ENCODE measurements around the gene PLPP3.

Gene PLPP3

GRCh38 chr1:56547977-56548376, 31.4 kb downstream of the PLPP3 start:
- no peak for DNase-seq (ENCODE audit: low spot score)

- DNase-seq (ENCODE audit: low spot score), result no peak
Observed at GRCh38 chr1:56547473-56547872, 31.9 kb downstream of the PLPP3 start.

DNA sequence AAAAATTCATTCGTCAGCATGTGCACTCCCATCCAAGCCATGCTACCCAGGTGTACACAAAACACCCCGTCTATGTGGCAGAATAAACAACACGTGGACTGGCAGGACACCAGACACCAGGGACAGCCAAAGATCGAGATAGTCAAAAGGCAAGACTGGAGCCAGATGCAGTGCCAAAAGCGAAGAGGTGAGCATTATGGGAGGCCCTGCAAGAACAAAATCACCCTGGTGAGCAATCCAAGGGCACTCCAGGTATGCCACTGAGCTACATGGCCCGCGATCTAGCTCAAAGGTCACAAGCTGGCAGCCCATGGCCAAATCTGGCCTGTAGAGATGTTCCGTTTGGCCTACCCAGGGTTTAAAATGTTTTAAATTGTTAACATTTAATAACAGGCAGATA, 33.7 kb downstream of the PLPP3 start:
- DNase-seq (ENCODE audit: low spot score), result no peak

DNA sequence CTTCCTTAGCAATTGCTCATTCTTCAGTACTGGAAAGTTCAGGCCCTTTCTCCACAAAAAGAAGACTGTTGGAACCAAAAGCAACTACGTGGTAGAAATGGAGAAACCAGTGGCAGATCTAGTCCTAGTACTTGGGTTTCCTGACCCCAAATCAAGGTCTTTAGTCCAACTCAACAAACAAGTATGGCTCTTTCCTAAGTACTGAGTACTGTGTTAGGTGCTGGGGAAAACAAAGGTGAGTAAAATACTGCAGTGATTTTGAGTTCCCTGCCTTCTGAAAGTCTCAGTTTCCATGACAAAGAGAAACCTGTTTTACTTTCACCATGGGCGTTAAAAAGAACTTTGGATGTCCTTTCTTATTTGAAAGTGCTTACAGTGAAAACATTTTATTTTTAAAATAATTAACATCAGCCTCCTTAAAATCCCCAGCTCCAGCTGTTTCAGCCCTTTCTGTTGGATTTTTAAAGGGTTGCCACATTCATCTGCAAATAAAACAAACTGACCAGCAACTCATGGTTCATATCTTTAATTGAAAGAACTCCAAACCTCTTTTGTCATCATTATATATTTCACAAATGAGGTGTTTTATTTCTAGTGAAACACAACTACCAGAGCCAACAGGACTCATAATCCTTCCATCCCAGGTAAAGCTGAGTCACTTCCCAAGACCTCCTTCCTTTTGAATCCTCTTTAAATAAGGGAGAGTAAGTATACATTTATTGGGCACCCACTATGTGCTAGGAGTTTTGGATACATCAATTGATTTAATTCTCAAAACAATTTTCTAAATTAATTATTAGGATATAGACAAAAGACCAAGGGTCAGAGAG, 35.4 kb downstream of the PLPP3 start:
- no peak for DNase-seq (ENCODE audit: low spot score)

- DNase-seq (ENCODE audit: low spot score), result no peak
Observed at GRCh38 chr1:56542651-56543050, 36.7 kb downstream of the PLPP3 start.

DNA sequence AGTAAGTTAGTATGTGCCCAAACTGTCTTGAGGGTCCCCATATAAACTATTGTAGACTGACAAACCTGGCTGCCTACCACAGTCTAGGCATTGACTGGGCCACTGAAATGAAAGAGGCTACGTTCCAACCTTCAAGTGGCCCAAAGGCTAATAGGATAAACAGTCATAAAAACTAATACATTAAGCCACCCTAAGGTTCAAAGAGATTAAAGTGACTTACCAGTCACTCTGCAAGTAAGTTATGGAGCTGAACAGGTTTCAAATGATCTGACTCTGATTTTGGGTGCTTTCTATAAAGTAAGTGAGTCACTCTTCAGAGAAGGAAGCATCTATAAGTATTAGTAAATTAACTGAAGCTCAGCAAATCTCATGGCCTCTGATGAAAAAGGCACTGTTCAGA, 38.0 kb downstream of the PLPP3 start:
- DNase-seq (ENCODE audit: low spot score), result no peak

- DNase-seq (ENCODE audit: low spot score), result no peak
Observed at GRCh38 chr1:56540467-56540866, 38.9 kb downstream of the PLPP3 start.

GRCh38 chr1:56539520-56539931, 39.8 kb downstream of the PLPP3 start:
- DNase-seq (ENCODE audit: low spot score), result no peak

GRCh38 chr1:56538532-56538931, 40.8 kb downstream of the PLPP3 start:
- DNase-seq (ENCODE audit: low spot score), result no peak

- no peak for DNase-seq (ENCODE audit: low spot score)
Observed at GRCh38 chr1:56537660-56538059, 41.7 kb downstream of the PLPP3 start.

- no peak for DNase-seq (ENCODE audit: low spot score)
Observed at GRCh38 chr1:56535939-56536338, 43.4 kb downstream of the PLPP3 start.

- no peak for DNase-seq (ENCODE audit: low spot score)
Observed at GRCh38 chr1:56535362-56535761, 44.0 kb downstream of the PLPP3 start.

DNA sequence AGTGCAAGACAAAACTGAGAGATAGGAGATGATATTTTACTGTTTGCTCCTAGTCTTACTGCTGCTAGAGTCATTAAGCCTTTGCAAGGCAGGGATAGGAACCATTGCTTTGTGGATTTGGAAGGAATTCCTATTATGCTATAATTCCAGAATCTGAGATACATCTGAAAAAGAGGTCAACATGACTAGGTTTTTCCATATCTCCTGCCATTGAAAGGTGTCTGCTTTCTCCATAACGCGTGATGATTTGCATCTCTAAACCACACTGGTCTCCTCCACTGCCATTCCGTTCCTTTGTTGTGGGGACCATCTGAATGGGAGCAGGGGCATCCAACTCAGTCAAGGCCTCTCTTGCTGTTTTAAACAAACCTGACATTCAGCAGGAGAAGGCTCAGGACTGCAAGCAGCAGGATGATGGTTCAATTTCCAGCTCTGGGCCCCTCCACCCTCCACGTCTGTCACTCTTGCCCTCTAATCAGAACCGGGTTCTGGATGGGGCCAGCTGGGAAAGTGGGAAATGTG, 45.2 kb downstream of the PLPP3 start:
- DNase-seq (ENCODE audit: low spot score), result no peak

DNA sequence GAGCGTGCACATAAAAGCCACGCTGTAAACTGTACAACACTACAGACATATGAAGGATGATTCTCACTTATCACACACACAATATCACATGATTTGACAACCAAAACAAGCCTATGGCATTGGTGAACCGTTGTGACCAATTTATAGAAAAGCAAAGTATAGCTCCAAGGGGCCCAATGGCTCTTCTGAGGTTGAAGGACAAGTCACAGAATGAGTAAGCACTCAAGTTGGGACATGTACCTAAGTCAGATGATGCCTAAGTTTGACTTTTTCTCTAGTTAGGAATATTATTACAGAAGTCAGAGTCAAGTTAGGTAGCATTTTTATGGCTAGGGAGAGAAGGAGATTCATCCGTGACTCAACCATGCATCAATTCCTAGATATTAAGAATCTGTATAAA, 45.7 kb downstream of the PLPP3 start:
- no peak for DNase-seq (ENCODE audit: low spot score)

DNA sequence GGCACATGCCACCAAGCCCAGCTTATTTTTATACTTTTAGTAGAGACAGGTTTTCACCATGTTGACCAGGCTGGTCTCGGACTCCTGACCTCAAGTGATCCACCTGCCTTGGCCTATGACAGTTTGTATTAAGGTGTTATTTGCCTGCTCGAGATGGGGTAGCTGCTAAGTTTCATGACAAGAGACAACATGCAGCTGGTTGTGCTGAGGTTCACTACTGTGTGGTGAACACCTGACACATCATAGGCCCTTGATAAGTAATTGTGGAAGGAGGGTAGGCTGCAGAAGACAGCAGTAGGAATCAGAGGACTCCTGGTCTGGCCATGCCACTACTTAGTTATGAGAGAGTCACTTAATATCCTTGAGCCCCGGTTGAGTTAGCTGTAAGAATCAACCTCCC, 46.2 kb downstream of the PLPP3 start:
- DNase-seq (ENCODE audit: low spot score), result no peak

- no peak for DNase-seq (ENCODE audit: low spot score)
Observed at GRCh38 chr1:56532350-56532683, 47.0 kb downstream of the PLPP3 start.

- DNase-seq (ENCODE audit: low spot score), result no peak
Observed at GRCh38 chr1:56531624-56532349, 47.6 kb downstream of the PLPP3 start.

GRCh38 chr1:56529801-56530200, 49.6 kb downstream of the PLPP3 start:
- DNase-seq (ENCODE audit: low spot score), result no peak

DNA sequence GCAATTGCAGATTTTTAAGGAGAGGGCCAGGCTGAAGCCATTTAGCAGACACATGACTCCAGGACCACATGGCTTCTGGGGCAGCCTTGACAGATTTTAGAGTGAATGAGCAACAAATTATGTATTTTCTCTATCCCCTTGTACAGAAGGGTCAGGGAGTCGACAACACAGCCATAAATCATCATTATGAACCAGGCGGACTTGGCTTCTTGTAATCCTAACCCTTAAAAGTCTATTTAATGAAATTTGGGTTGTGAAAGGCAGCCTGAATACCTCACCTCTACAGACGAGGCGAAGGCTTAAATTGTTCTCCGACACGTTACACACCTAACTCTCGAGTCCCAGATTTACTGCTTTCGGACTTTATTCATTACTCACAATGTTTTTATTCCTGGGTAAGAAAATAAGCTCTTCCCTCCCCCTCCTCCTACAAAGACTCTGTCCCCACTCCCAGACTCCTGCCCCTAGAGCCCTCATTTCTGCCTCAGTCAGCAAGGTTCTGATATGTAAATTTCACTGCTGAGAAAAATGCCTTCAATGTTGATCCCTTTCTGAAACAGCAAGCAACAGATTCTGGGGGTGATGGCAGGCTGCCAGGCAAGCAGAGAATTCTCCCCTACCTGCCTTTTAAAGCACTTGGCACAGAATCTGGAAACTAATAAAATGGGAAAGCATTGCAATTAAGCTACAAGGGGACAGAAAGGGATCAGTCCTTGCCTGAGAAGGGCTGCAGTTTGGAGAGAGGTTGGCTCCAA, 51.6 kb downstream of the PLPP3 start:
- DNase-seq (ENCODE audit: low spot score), result no peak

DNA sequence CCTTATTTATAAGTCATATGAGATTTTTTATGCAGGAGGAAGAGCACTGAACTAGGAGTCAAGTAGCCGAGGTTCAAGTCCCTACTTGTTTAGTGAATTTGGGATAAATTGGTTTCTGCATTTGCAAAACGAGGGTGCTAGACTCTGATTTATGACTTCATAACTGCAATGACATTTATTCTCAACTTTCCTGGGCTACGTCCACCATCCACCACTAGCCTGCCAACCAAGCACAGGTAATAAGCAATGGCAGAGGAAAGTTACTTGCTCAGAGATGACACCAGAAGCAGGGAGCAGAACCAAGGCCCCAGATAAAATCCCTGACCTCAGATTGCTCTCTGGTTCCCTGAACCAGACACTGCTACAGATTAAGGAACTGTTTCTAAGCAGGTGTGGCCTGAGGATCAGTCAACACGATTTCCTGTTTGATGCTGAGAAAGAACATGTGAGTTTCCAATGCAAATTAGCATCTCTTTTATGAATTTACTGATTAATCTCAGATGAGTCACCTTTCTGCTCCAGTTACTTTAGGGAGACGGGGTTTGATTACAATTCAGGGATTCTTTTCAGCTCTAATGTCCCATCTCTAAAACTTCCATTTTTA, 52.7 kb downstream of the PLPP3 start:
- no peak for DNase-seq (ENCODE audit: low spot score)

DNA sequence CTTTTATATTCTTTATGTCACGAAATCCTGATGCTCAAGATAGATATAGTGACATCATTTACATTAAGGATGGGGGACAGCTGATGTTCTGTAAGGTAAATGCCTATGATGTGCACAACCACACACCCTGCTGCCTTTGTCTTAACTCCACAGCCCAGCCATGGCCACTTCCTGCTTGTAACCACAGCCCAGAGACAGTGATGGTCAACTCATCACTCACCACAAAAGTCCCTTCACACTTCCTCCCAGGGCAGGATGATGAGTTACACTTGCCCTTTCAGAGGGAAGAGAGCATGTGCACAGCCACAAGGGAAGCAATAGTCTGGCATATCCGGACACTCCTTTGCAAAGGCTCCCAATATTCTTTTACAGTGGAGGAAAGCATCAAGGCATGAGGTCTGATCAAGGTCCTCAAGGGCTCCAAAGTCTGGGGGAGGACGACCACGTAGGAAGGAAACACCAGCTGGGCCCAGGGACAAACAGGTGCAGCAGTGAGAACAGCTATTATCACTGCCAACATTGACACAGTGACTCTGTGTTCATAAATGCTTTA, 53.8 kb downstream of the PLPP3 start:
- DNase-seq (ENCODE audit: low spot score), result no peak

GRCh38 chr1:56524263-56524662, 55.1 kb downstream of the PLPP3 start:
- no peak for DNase-seq (ENCODE audit: low spot score)
